ENCODE results near the gene RSU1. TPM values are rescaled to one million over a fixed set of nuclear protein-coding genes. Genes with fewer than 3 reads are reported as not detected.

The RSU1 gene
- total and polyA plus RNA-seq, 2 of the 13 experiments (the other 11 are each of a cell fraction or from before 2014, with no cell fraction given): 32.3 to 35.1 TPM

GRCh38 chr10:16686054-16686902 is 130.9 kb downstream of the RSU1 start (continued):
- TF ChIP-seq AHDC1 (CRISPR knock-in tag; IDR thresholded peaks at IDR 0.05; ENCODE audit: borderline replicate concordance) (no peak), HOMEZ (CRISPR knock-in tag; IDR thresholded peaks at IDR 0.05; ENCODE audit: low read depth) (no peak), THRA (CRISPR knock-in tag; IDR thresholded peaks at IDR 0.05; ENCODE audit: borderline replicate concordance) (no peak)

Data from HepG2 (cell line).